HepG2 (cell line): ENCODE measurements around the gene SSU72. TPM values are rescaled to one million over a fixed set of nuclear protein-coding genes. Genes with fewer than 3 reads are reported as not detected.

Experiments
- AGO1 ChIP-seq: fragments of 200-400 bp; formaldehyde crosslinking; IDR thresholded peaks from 2 replicates; pipeline ENCODE4 v1.6.1; 2017; ENCODE audit warnings: mild to moderate bottlenecking, low read depth, low read length, moderate library complexity; ENCODE audit not compliant: poor library complexity, severe bottlenecking
- ARHGAP35 ChIP-seq: sonication (generic); formaldehyde crosslinking; IDR thresholded peaks from 2 replicates; pipeline ENCODE4 v1.9.0; 2022; ENCODE audit warnings: mild to moderate bottlenecking, inconsistent platforms, moderate library complexity, missing genetic modification reagents, borderline replicate concordance
- PPARG ChIP-seq: conservative IDR thresholded peaks from 2 replicates; pipeline ENCODE4 v1.6.1; 2016; ENCODE audit warnings: missing biosample characterization, missing genetic modification reagents
- RBFOX2 ChIP-seq: fragments of 200-400 bp; formaldehyde crosslinking; IDR thresholded peaks from 2 replicates; pipeline ENCODE4 v1.6.1; 2017; ENCODE audit warnings: low read depth, mild to moderate bottlenecking, low read length
- RFXAP ChIP-seq: sonication (generic); formaldehyde crosslinking; IDR thresholded peaks from 2 replicates; pipeline ENCODE4 v1.4.0; 2020; ENCODE audit warnings: missing genetic modification reagents, borderline replicate concordance
- TOE1 ChIP-seq: sonication (generic); formaldehyde crosslinking; IDR thresholded peaks from 2 replicates; pipeline ENCODE4 v1.4.0; 2020; ENCODE audit warnings: mild to moderate bottlenecking, missing genetic modification reagents
- TRIM24 ChIP-seq: sonication (generic); formaldehyde crosslinking; IDR thresholded peaks from 2 replicates; pipeline ENCODE4 v1.8.0; 2022; ENCODE audit warnings: mild to moderate bottlenecking, missing genetic modification reagents
- ZFP1 ChIP-seq: IDR thresholded peaks from 2 replicates; pipeline ENCODE4 v1.6.1; 2016
- ZNF17 ChIP-seq: sonication (generic); formaldehyde crosslinking; IDR thresholded peaks from 2 replicates; pipeline ENCODE4 v1.5.0; 2020; ENCODE audit warnings: mild to moderate bottlenecking, missing genetic modification reagents
- ZNF331 ChIP-seq: sonication (generic); formaldehyde crosslinking; IDR thresholded peaks from 2 replicates; pipeline ENCODE4 v1.4.0; 2020; ENCODE audit warnings: missing genetic modification reagents
- ZNF484 ChIP-seq: sonication (generic); formaldehyde crosslinking; IDR thresholded peaks from 2 replicates; pipeline ENCODE4 v1.5.1; 2020; ENCODE audit warnings: mild to moderate bottlenecking, low read depth, missing genetic modification reagents, borderline replicate concordance
- polyA plus RNA-seq, 8 experiments: library from polyadenylated mRNA; depleted of rRNA in 3 of 8; stranded (reverse) in 7 of 8; unstranded in 1 of 8; fragments of >200 nt; fragmentation: Illumina TruSeq in 4 of 8; extraction: Trizol in 4 of 8; gene quantifications; 2 replicates each; pipeline versions ENCODE4 v1.2.1 to v1.2.3, GENCODE V29; 2011 to 2016; ENCODE audit warnings: low read depth in 4 of 8, missing spikeins in 1 of 8, mixed read lengths in 1 of 8; ENCODE audit not compliant: insufficient read depth in 1 of 8
- total RNA-seq, 5 experiments: library from RNA; depleted of rRNA; stranded (reverse); fragments of >200 nt; fragmentation: Illumina TruSeq; extraction: Trizol; gene quantifications; 2 replicates each; pipeline ENCODE4 v1.2.3, GENCODE V29; 2016; ENCODE audit warnings: low read depth in 1 of 5
- TF ChIP-seq, protein P1 (sequence below): sonication (generic); formaldehyde crosslinking; IDR thresholded peaks from 2 replicates; pipeline ENCODE4 v1.9.0; 2021; ENCODE audit warnings: missing genetic modification reagents, borderline replicate concordance
- TF ChIP-seq, protein P2 (sequence below): sonication (generic); formaldehyde crosslinking; IDR thresholded peaks from 2 replicates; pipeline ENCODE4 v1.4.0; 2020; ENCODE audit warnings: missing genetic modification reagents, borderline replicate concordance
- TF ChIP-seq, protein P3 (sequence below): sonication (generic); formaldehyde crosslinking; IDR thresholded peaks from 2 replicates; pipeline ENCODE4 v1.8.0; 2022; ENCODE audit warnings: mild to moderate bottlenecking, missing genetic modification reagents, moderate library complexity
- TF ChIP-seq, protein P4 (sequence below): sonication (generic); formaldehyde crosslinking; IDR thresholded peaks from 2 replicates; pipeline ENCODE4 v1.8.0; 2022; ENCODE audit warnings: low read depth, missing genetic modification reagents
- TF ChIP-seq, protein P5 (sequence below): sonication (generic); formaldehyde crosslinking; IDR thresholded peaks from 2 replicates; pipeline ENCODE4 v1.4.0; 2020; ENCODE audit warnings: missing genetic modification reagents
- TF ChIP-seq, protein P6 (sequence below): sonication (generic); formaldehyde crosslinking; IDR thresholded peaks from 2 replicates; pipeline ENCODE4 v1.5.1; 2020; ENCODE audit warnings: missing genetic modification reagents, mild to moderate bottlenecking, borderline replicate concordance

Gene SSU72
- total and polyA plus RNA-seq, 2 of the 13 experiments (the other 11 are each of a cell fraction or from before 2014, with no cell fraction given): 42.8 to 67.1 TPM

DNA sequence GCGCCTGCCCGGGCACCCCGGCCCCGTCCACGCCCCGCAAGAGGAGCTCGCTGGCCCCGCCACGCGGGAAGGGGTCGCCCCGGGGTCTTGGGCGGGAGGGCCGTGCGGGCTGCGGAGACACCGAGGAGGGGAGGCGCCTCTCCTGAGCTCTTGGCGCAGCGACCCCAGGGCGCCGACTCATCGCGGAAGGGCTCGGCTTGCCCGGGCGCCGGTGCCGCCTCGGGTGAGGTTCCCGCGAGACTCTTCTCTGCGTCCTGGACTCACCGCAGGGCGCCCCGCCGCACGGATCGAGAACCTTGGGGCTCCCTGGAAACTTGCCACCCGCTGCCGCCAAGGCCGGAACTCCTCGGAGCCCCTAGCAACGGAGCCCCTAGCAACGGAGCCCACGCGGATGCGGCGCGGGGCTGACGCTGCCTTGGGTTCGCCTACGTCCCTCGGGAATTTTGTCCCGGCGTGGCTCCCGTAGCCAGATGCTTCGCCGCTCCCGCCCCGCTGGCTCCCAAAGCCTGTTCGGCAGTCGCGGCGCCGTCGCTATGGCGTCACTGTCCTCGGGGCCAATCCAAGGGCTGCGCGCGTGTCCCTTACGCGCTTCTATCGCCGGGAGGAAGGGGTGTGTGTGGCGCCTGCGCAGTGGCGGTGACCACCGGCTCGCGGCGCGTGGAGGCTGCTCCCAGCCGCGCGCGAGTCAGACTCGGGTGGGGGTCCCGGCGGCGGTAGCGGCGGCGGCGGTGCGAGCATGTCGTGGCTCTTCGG is 63.0 kb downstream of the SSU72 start, which contains the start of gene ATAD3A (continued):
- TF ChIP-seq ZFP1 (CRISPR knock-in tag): no peak
- no peak for TF ChIP-seq ZNF484
- peak; percentile 72; the same call in 1 of the 2 replicates for TF ChIP-seq ZNF331 (CRISPR knock-in tag)
- TF ChIP-seq, protein P1, sequence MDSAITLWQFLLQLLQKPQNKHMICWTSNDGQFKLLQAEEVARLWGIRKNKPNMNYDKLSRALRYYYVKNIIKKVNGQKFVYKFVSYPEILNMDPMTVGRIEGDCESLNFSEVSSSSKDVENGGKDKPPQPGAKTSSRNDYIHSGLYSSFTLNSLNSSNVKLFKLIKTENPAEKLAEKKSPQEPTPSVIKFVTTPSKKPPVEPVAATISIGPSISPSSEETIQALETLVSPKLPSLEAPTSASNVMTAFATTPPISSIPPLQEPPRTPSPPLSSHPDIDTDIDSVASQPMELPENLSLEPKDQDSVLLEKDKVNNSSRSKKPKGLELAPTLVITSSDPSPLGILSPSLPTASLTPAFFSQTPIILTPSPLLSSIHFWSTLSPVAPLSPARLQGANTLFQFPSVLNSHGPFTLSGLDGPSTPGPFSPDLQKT (CRISPR knock-in tag): no peak
- TF ChIP-seq ZNF17: no peak
- TF ChIP-seq TOE1: 0 out of 2 replicates have a peak, but pooled peaks have one; percentile 17
- no peak for TF ChIP-seq ARHGAP35 (CRISPR knock-in tag)
- TF ChIP-seq, protein P2, sequence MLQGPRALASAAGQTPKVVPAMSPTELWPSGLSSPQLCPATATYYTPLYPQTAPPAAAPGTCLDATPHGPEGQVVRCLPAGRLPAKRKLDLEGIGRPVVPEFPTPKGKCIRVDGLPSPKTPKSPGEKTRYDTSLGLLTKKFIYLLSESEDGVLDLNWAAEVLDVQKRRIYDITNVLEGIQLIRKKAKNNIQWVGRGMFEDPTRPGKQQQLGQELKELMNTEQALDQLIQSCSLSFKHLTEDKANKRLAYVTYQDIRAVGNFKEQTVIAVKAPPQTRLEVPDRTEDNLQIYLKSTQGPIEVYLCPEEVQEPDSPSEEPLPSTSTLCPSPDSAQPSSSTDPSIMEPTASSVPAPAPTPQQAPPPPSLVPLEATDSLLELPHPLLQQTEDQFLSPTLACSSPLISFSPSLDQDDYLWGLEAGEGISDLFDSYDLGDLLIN (CRISPR knock-in tag): no peak; the same call in 1 of the 2 replicates
- peak; percentile 87 for TF ChIP-seq RBFOX2
- TF ChIP-seq PPARG (CRISPR knock-in tag): no peak
- peak; percentile 85; the same call in 1 of the 2 replicates for TF ChIP-seq RFXAP (CRISPR knock-in tag)
- TF ChIP-seq, protein P3, sequence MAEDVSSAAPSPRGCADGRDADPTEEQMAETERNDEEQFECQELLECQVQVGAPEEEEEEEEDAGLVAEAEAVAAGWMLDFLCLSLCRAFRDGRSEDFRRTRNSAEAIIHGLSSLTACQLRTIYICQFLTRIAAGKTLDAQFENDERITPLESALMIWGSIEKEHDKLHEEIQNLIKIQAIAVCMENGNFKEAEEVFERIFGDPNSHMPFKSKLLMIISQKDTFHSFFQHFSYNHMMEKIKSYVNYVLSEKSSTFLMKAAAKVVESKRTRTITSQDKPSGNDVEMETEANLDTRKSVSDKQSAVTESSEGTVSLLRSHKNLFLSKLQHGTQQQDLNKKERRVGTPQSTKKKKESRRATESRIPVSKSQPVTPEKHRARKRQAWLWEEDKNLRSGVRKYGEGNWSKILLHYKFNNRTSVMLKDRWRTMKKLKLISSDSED (CRISPR knock-in tag): no peak
- TF ChIP-seq, protein P4, sequence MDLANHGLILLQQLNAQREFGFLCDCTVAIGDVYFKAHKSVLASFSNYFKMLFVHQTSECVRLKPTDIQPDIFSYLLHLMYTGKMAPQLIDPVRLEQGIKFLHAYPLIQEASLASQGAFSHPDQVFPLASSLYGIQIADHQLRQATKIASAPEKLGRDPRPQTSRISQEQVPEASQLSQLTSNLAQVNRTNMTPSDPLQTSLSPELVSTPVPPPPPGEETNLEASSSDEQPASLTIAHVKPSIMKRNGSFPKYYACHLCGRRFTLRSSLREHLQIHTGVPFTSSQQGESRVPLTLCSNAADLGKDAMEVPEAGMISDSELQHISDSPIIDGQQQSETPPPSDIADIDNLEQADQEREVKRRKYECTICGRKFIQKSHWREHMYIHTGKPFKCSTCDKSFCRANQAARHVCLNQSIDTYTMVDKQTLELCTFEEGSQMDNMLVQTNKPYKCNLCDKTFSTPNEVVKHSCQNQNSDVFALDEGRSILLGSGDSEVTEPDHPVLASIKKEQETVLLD (CRISPR knock-in tag): peak; percentile 94
- TF ChIP-seq, protein P5, sequence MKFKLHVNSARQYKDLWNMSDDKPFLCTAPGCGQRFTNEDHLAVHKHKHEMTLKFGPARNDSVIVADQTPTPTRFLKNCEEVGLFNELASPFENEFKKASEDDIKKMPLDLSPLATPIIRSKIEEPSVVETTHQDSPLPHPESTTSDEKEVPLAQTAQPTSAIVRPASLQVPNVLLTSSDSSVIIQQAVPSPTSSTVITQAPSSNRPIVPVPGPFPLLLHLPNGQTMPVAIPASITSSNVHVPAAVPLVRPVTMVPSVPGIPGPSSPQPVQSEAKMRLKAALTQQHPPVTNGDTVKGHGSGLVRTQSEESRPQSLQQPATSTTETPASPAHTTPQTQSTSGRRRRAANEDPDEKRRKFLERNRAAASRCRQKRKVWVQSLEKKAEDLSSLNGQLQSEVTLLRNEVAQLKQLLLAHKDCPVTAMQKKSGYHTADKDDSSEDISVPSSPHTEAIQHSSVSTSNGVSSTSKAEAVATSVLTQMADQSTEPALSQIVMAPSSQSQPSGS (CRISPR knock-in tag): peak; percentile 84
- TF ChIP-seq, protein P6, sequence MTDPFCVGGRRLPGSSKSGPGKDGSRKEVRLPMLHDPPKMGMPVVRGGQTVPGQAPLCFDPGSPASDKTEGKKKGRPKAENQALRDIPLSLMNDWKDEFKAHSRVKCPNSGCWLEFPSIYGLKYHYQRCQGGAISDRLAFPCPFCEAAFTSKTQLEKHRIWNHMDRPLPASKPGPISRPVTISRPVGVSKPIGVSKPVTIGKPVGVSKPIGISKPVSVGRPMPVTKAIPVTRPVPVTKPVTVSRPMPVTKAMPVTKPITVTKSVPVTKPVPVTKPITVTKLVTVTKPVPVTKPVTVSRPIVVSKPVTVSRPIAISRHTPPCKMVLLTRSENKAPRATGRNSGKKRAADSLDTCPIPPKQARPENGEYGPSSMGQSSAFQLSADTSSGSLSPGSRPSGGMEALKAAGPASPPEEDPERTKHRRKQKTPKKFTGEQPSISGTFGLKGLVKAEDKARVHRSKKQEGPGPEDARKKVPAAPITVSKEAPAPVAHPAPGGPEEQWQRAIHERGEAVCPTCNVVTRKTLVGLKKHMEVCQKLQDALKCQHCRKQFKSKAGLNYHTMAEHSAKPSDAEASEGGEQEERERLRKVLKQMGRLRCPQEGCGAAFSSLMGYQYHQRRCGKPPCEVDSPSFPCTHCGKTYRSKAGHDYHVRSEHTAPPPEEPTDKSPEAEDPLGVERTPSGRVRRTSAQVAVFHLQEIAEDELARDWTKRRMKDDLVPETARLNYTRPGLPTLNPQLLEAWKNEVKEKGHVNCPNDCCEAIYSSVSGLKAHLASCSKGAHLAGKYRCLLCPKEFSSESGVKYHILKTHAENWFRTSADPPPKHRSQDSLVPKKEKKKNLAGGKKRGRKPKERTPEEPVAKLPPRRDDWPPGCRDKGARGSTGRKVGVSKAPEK (CRISPR knock-in tag): no peak
- TF ChIP-seq TRIM24 (CRISPR knock-in tag): no peak
- peak; percentile 44 for TF ChIP-seq AGO1
